Measurements from ENCODE around the gene PTPRN2. TPM values are rescaled to one million over a fixed set of nuclear protein-coding genes. Genes with fewer than 3 reads are reported as not detected.
"Not testable (repeated sequence)": the region's sequence is repeated elsewhere in the genome, so short reads cannot be mapped to it uniquely, and the experiment has no call there.

The PTPRN2 gene
- total and polyA plus RNA-seq, 4 experiments from 2014 or later, result 1.7 to 2.6 (median 1.9) TPM

DNA sequence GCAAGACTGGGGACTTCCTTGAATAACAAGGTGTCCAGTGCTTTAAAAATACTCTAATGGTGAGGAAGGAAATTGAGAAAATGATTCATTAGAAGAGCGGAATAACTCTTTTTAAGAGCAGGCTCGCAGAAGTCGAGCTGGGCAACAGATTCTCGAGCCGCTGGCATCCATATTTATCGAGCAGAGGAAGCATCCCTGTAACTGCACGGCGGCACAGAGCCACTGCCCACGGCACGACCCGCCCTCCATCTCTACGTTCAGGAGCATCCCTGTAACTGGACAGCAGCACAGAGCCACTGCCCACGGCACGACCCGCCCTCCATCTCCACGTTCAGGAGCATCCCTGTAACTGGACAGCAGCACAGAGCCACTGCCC lies 334.0 kb downstream of the PTPRN2 start:
- H3K9me3 ChIP-seq (ENCODE audit: control insufficient read depth in 1 of 2, low read length in 2 of 2); H3K27me3 ChIP-seq (ENCODE audit: insufficient read depth, low read length); H3K4me1 Mint-ChIP-seq; DNase-seq; H3K36me3 Mint-ChIP-seq; H3K36me3 ChIP-seq (ENCODE audit: insufficient read depth, low read length); POLR2A ChIA-PET (ENCODE audit: partially characterized antibody); H3K4me1 ChIP-seq (ENCODE audit: insufficient read depth, low read length); H3K4me3 ChIP-seq (ENCODE audit: low read length in 2 of 2); H3K27me3 Mint-ChIP-seq; CTCF ChIA-PET (ENCODE audit: partially characterized antibody); intact Hi-C loops (cut with micrococcal nuclease); H3K4me3 Mint-ChIP-seq; H3K9me3 Mint-ChIP-seq; H3K27ac ChIP-seq (ENCODE audit: low read depth, low read length): not testable (repeated sequence)
- H3K27ac Mint-ChIP-seq, result peak overlapping the region in 1 of 7 donors; percentile 30

DNA sequence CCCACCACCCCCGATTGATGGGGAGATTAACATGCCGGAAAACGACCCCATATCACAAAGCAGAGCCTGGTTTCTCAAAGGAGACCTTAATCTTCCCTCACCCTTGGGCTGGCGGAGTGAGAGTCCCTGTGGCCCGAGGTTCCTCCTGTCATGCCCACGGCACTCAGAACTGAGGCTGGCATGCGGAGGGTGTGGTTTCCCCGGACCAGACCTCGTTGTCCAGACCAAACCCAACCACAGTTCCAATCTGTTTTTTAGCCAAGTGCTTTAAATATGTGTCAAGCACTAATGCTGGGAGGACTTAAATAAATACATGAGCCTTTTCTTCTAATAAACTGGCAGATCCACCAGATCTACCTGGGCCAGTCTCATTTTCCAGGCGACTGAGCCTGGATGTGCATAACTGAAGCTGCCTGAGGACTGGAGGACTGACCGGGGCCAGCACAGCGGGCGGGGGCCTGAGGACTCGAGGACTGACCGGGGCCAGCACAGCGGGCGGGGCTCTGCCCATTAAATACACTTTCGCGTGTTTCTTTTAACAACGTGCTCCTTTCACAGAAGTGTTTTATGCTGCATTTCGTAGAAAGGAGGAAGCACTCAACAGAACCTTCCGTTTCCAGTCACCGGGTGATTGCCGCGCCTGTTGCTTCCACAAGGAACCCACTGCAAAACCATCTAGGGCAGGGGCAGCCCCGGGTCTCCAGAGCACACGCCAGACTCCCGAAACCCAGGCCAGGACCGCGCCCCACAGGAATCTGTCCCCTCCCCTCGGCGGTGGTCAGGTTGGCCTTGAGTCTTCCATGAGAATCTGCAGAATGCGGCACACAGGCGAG lies 334.6 kb downstream of the PTPRN2 start:
- peaks cover 0 to 5% of the 10 kb centered on the region in 2 donors for H3K9me3 ChIP-seq (ENCODE audit: control insufficient read depth in 1 of 2, low read length in 2 of 2)

DNA sequence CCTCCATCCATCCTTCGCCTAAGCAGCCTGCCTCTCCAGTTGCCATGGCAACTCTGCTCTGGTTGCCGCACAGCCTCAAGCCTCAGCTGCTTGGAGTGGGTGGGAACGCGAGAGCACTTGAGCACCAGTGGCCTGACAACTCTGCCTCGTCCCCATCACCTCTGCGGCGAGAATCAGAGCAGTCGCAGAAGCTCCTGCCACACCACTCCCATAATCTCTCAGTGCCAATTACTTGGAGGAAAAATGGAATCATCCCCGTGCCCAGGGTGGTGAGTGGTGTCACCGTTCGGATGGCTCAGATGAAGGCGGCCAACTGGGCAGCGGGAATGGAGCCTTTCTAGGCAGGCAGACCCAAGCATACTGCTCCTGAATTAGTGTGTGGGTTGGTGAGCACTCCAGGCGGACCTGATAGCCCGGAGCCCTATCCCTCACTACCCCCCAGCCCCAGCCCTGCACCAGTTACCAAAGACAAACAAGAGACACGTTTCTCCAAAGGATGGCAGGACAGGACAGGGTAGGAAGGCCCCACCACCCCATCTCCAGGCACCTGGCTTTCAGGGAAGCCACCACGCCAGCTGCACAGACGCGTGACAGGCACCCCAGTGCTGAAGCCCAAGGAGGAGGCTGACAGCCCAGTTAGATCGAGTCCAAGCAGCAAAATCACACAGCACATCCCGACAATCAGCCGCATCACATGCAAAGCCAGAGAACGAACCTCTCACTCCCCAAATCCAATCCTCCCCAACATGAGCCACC lies 335.4 kb downstream of the PTPRN2 start:
- H3K27ac ChIP-seq (ENCODE audit: low read depth, low read length), result no peak overlapping the region
- H3K36me3 ChIP-seq (ENCODE audit: insufficient read depth, low read length), result no peaks in the 10 kb centered on the region
- Mint-ChIP-seq H3K27me3 (no peaks in the 10 kb centered on the region), H3K9me3 (peaks cover 0 to 2% (median 0%) of the 10 kb centered on the region in 8 donors), H3K4me3 (no peak overlapping the region), H3K27ac (no peak overlapping the region), H3K36me3 (no peaks in the 10 kb centered on the region), H3K4me1 (no peaks in the 10 kb centered on the region)
- no peak overlapping the region for H3K4me3 ChIP-seq (ENCODE audit: low read length in 2 of 2)
- no peak for DNase-seq
- H3K4me1 ChIP-seq (ENCODE audit: insufficient read depth, low read length), result no peaks in the 10 kb centered on the region
- no peaks in the 10 kb centered on the region for H3K27me3 ChIP-seq (ENCODE audit: insufficient read depth, low read length)
- peaks cover 0 to 5% of the 10 kb centered on the region in 2 donors for H3K9me3 ChIP-seq (ENCODE audit: control insufficient read depth in 1 of 2, low read length in 2 of 2)
- ChIA-PET CTCF (ENCODE audit: partially characterized antibody) (no interaction called here), POLR2A (ENCODE audit: partially characterized antibody) (no interaction called here)
- intact Hi-C loops (cut with micrococcal nuclease), result no loop called here

More for the DNA sequence above, 334.6 kb downstream of the PTPRN2 start:
- peak overlapping the region in 1 of 7 donors; percentile 30 for H3K27ac Mint-ChIP-seq
- Histone ChIP-seq H3K4me1 (ENCODE audit: insufficient read depth, low read length) (no peaks in the 10 kb centered on the region), H3K4me3 (ENCODE audit: low read length in 2 of 2) (no peak overlapping the region), H3K36me3 (ENCODE audit: insufficient read depth, low read length) (no peaks in the 10 kb centered on the region), H3K27me3 (ENCODE audit: insufficient read depth, low read length) (no peaks in the 10 kb centered on the region), H3K27ac (ENCODE audit: low read depth, low read length) (no peak overlapping the region)
- H3K9me3 Mint-ChIP-seq, result peaks cover 0 to 2% (median 0%) of the 10 kb centered on the region in 8 donors
- intact Hi-C loops (cut with micrococcal nuclease), result no loop called here
- H3K27me3 Mint-ChIP-seq, result no peaks in the 10 kb centered on the region
- H3K4me1 Mint-ChIP-seq, result no peaks in the 10 kb centered on the region
- H3K36me3 Mint-ChIP-seq, result no peaks in the 10 kb centered on the region
- no peak overlapping the region for H3K4me3 Mint-ChIP-seq
- ChIA-PET POLR2A (ENCODE audit: partially characterized antibody) (no interaction called here), CTCF (ENCODE audit: partially characterized antibody) (no interaction called here)
- no peak for DNase-seq

DNA sequence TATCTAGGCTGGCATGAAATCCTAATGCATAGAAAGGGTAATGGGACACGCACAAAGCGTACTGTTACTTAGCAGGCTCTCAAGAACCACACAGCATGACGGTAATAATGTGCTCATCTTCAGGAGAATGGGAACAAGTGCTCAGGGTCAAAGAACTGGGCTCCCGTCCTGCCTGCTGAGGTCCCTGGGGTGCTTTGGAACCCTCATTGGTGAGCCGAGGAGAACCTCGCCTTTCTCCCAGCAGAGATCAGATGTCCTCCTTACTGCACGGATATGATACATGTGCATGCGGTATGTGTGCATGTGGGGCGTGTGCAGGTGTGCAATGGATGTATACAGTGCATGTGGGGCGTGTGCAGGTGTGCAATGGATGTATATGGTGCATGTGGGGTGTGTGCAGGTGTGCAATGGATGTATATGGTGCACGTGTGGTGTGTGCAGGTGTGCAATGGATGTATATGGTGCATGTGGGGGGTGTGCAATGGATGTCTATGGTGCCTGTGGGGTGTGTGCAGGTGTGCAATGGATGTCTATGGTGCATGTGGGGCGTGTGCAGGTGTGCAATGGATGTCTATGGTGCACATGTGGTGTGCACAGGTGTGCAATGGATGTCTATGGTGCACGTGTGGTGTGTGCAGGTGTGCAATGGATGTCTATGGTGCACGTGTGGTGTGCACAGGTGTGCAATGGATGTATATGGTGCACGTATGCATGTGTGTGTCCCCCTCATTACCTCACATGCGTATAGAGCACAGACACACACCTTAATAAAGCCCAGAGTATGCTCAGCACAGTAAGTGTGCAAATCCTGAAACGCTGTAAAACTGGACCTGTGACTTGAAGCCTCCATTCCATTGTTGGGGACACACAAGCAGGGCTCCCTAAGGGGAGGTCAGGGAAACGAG lies 336.3 kb downstream of the PTPRN2 start:
- DNase-seq, result no peak
- no peak overlapping the region for H3K4me3 ChIP-seq (ENCODE audit: low read length in 2 of 2)
- H3K4me1 Mint-ChIP-seq, result no peaks in the 10 kb centered on the region
- peaks cover 0 to 2% (median 0%) of the 10 kb centered on the region in 8 donors for H3K9me3 Mint-ChIP-seq
- no peaks in the 10 kb centered on the region for H3K36me3 ChIP-seq (ENCODE audit: insufficient read depth, low read length)
- CTCF ChIA-PET (ENCODE audit: partially characterized antibody), result no interaction called here
- no peak overlapping the region for H3K27ac ChIP-seq (ENCODE audit: low read depth, low read length)
- POLR2A ChIA-PET (ENCODE audit: partially characterized antibody), result no interaction called here
- H3K36me3 Mint-ChIP-seq, result no peaks in the 10 kb centered on the region
- no peak overlapping the region for H3K4me3 Mint-ChIP-seq
- no peaks in the 10 kb centered on the region for H3K27me3 Mint-ChIP-seq
- no peaks in the 10 kb centered on the region for H3K4me1 ChIP-seq (ENCODE audit: insufficient read depth, low read length)
- no peak overlapping the region for H3K27ac Mint-ChIP-seq
- H3K9me3 ChIP-seq (ENCODE audit: control insufficient read depth in 1 of 2, low read length in 2 of 2), result peaks cover 0 to 5% of the 10 kb centered on the region in 2 donors
- intact Hi-C loops (cut with micrococcal nuclease), result no loop called here
- H3K27me3 ChIP-seq (ENCODE audit: insufficient read depth, low read length), result no peaks in the 10 kb centered on the region

DNA sequence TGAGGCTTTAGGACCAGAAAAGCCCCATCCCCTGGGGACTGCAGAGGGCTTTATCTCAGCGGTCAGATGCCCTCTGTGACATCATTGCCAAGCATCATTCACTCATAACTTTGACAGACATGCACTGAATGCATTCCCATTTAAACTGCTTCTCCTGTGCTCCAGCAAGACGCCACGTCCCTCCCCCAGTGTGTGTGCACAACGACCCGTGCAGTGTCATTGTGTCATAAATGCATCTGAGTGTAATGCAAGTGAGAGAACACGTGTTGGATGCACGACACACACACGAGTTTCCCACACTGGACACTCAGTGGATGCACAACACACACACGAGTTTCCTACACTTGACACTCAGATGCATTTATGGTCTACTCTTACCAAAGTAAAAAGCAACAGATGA lies 337.9 kb downstream of the PTPRN2 start:
- Histone ChIP-seq H3K4me1 (ENCODE audit: insufficient read depth, low read length) (no peaks in the 10 kb centered on the region), H3K36me3 (ENCODE audit: insufficient read depth, low read length) (no peaks in the 10 kb centered on the region), H3K27ac (ENCODE audit: low read depth, low read length) (no peak overlapping the region), H3K9me3 (ENCODE audit: control insufficient read depth in 1 of 2, low read length in 2 of 2) (peaks cover 0 to 5% of the 10 kb centered on the region in 2 donors), H3K4me3 (ENCODE audit: low read length in 2 of 2) (no peak overlapping the region), H3K27me3 (ENCODE audit: insufficient read depth, low read length) (no peaks in the 10 kb centered on the region)
- H3K27me3 Mint-ChIP-seq, result no peaks in the 10 kb centered on the region
- ChIA-PET CTCF (ENCODE audit: partially characterized antibody) (no interaction called here), POLR2A (ENCODE audit: partially characterized antibody) (no interaction called here)
- H3K4me1 Mint-ChIP-seq, result no peaks in the 10 kb centered on the region
- intact Hi-C loops (cut with micrococcal nuclease), result no loop called here
- no peak overlapping the region for H3K27ac Mint-ChIP-seq
- no peaks in the 10 kb centered on the region for H3K36me3 Mint-ChIP-seq
- no peak overlapping the region for H3K4me3 Mint-ChIP-seq
- DNase-seq, result no peak
- H3K9me3 Mint-ChIP-seq, result peaks cover 0 to 3% (median 0%) of the 10 kb centered on the region in 8 donors

DNA sequence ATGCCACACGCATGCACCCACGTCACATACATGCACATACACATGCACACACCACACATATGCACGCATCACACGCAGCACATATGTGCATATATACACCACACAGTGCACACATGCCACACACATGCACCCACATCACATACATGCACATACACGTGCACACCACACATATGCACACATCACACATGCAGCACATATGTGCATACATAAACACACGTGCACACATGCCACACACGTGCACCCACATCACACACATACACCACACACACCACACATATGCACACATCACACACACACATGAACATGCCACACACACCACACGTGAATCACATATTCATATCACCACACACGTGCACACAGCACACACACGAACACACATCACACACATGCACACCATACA lies 338.8 kb downstream of the PTPRN2 start:
- CTCF ChIA-PET (ENCODE audit: partially characterized antibody), result no interaction called here
- H3K9me3 Mint-ChIP-seq, result peaks cover 0 to 3% (median 0%) of the 10 kb centered on the region in 8 donors
- H3K36me3 Mint-ChIP-seq, result no peaks in the 10 kb centered on the region
- H3K27ac ChIP-seq (ENCODE audit: low read depth, low read length), result no peak overlapping the region
- no peaks in the 10 kb centered on the region for H3K4me1 Mint-ChIP-seq
- H3K9me3 ChIP-seq (ENCODE audit: control insufficient read depth in 1 of 2, low read length in 2 of 2), result peaks cover 0 to 5% of the 10 kb centered on the region in 2 donors
- no peak overlapping the region for H3K4me3 ChIP-seq (ENCODE audit: low read length in 2 of 2)
- no peak overlapping the region for H3K27ac Mint-ChIP-seq
- H3K27me3 ChIP-seq (ENCODE audit: insufficient read depth, low read length), result no peaks in the 10 kb centered on the region
- POLR2A ChIA-PET (ENCODE audit: partially characterized antibody), result no interaction called here
- no peak overlapping the region for H3K4me3 Mint-ChIP-seq
- intact Hi-C loops (cut with micrococcal nuclease), result no loop called here
- no peaks in the 10 kb centered on the region for H3K4me1 ChIP-seq (ENCODE audit: insufficient read depth, low read length)
- no peak for DNase-seq
- H3K36me3 ChIP-seq (ENCODE audit: insufficient read depth, low read length), result no peaks in the 10 kb centered on the region
- H3K27me3 Mint-ChIP-seq, result no peaks in the 10 kb centered on the region

Measured in CD4-positive, alpha-beta memory T cell (primary cell).